ENCODE data around the gene PRSS2.

Gene PRSS2

DNA sequence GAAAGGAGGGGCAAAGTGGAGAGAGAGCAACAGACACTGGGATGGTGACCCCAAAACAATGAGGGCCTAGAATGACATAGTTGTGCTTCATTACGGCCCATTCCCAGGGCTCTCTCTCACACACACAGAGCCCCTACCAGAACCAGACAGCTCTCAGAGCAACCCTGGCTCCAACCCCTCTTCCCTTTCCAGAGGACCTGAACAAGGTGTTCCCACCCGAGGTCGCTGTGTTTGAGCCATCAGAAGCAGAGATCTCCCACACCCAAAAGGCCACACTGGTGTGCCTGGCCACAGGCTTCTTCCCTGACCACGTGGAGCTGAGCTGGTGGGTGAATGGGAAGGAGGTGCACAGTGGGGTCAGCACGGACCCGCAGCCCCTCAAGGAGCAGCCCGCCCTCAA is 20.7 kb downstream of the PRSS2 start:
- no peak overlapping the region for H3K4me3 ChIP-seq (ENCODE audit: low read length)

DNA sequence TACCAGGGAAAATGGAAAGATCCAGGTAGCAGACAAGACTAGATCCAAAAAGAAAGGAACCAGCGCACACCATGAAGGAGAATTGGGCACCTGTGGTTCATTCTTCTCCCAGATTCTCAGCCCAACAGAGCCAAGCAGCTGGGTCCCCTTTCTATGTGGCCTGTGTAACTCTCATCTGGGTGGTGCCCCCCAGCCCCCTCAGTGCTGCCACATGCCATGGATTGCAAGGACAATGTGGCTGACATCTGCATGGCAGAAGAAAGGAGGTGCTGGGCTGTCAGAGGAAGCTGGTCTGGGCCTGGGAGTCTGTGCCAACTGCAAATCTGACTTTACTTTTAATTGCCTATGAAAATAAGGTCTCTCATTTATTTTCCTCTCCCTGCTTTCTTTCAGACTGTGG is 21.4 kb downstream of the PRSS2 start:
- H3K4me3 ChIP-seq (ENCODE audit: low read length): no peak overlapping the region
- no peaks in the 10 kb centered on the region for H3K9me2 ChIP-seq (replicated peaks; ENCODE audit: control insufficient read depth, low read length)
- TF ChIP-seq, protein P1, sequence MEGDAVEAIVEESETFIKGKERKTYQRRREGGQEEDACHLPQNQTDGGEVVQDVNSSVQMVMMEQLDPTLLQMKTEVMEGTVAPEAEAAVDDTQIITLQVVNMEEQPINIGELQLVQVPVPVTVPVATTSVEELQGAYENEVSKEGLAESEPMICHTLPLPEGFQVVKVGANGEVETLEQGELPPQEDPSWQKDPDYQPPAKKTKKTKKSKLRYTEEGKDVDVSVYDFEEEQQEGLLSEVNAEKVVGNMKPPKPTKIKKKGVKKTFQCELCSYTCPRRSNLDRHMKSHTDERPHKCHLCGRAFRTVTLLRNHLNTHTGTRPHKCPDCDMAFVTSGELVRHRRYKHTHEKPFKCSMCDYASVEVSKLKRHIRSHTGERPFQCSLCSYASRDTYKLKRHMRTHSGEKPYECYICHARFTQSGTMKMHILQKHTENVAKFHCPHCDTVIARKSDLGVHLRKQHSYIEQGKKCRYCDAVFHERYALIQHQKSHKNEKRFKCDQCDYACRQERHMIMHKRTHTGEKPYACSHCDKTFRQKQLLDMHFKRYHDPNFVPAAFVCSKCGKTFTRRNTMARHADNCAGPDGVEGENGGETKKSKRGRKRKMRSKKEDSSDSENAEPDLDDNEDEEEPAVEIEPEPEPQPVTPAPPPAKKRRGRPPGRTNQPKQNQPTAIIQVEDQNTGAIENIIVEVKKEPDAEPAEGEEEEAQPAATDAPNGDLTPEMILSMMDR (IDR thresholded peaks at IDR 0.05; ENCODE audit: low read depth, low read length, poor library complexity, severe bottlenecking): no peak
- no peak for TF ChIP-seq EZH2phosphoT487 (IDR thresholded peaks at IDR 0.05; ENCODE audit: borderline replicate concordance, low read length)
- no peaks in the 10 kb centered on the region for H3K9me3 ChIP-seq (ENCODE audit: control insufficient read depth, insufficient read depth, low read length)
- no peaks in the 10 kb centered on the region for H3K27me3 ChIP-seq (ENCODE audit: control insufficient read depth, low read length)
- no peak overlapping the region for H3K4me2 ChIP-seq (ENCODE audit: low read length)
- H3F3A ChIP-seq (ENCODE audit: control insufficient read depth, insufficient read depth): peaks cover 9% of the 10 kb centered on the region; the same call in 1 of the 2 replicates
- H3K79me2 ChIP-seq (ENCODE audit: control insufficient read depth, low read length): peaks cover 20% of the 10 kb centered on the region
- peaks cover 95% of the 10 kb centered on the region for H3K4me1 ChIP-seq (ENCODE audit: control insufficient read depth, low read length)
- H3K27ac ChIP-seq (ENCODE audit: low read depth, low read length): no peak overlapping the region
- peaks cover 2% of the 10 kb centered on the region; the same call in 1 of the 2 replicates for H3K36me3 ChIP-seq (ENCODE audit: control insufficient read depth, low read length)
- no peaks in the 10 kb centered on the region for H4K20me1 ChIP-seq (ENCODE audit: control insufficient read depth, insufficient read depth, low read depth, low read length)

More for the DNA sequence above, 20.7 kb downstream of the PRSS2 start:
- no peaks in the 10 kb centered on the region for H3K9me3 ChIP-seq (ENCODE audit: control insufficient read depth, insufficient read depth, low read length)
- TF ChIP-seq, protein P1 (IDR thresholded peaks at IDR 0.05; ENCODE audit: low read depth, low read length, poor library complexity, severe bottlenecking): no peak
- no peak for TF ChIP-seq EZH2phosphoT487 (IDR thresholded peaks at IDR 0.05; ENCODE audit: borderline replicate concordance, low read length)
- peaks cover 94% of the 10 kb centered on the region for H3K4me1 ChIP-seq (ENCODE audit: control insufficient read depth, low read length)
- H3F3A ChIP-seq (ENCODE audit: control insufficient read depth, insufficient read depth): peaks cover 9% of the 10 kb centered on the region; the same call in 1 of the 2 replicates
- peaks cover 14% of the 10 kb centered on the region for H3K79me2 ChIP-seq (ENCODE audit: control insufficient read depth, low read length)
- no peaks in the 10 kb centered on the region for H3K9me2 ChIP-seq (replicated peaks; ENCODE audit: control insufficient read depth, low read length)
- no peak overlapping the region for H3K27ac ChIP-seq (ENCODE audit: low read depth, low read length)
- H3K36me3 ChIP-seq (ENCODE audit: control insufficient read depth, low read length): no peaks in the 10 kb centered on the region
- no peaks in the 10 kb centered on the region for H3K27me3 ChIP-seq (ENCODE audit: control insufficient read depth, low read length)
- no peak overlapping the region for H3K4me2 ChIP-seq (ENCODE audit: low read length)
- H4K20me1 ChIP-seq (ENCODE audit: control insufficient read depth, insufficient read depth, low read depth, low read length): no peaks in the 10 kb centered on the region

DNA sequence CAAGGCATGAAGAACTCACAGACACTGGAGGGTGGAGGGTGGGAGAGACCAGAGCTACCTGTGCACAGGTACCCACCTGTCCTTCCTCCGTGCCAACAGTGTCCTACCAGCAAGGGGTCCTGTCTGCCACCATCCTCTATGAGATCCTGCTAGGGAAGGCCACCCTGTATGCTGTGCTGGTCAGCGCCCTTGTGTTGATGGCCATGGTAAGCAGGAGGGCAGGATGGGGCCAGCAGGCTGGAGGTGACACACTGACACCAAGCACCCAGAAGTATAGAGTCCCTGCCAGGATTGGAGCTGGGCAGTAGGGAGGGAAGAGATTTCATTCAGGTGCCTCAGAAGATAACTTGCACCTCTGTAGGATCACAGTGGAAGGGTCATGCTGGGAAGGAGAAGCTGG is 21.8 kb downstream of the PRSS2 start:
- Histone ChIP-seq H3K4me1 (ENCODE audit: control insufficient read depth, low read length) (peaks cover 95% of the 10 kb centered on the region), H3K9me3 (ENCODE audit: control insufficient read depth, insufficient read depth, low read length) (no peaks in the 10 kb centered on the region), H3K4me2 (ENCODE audit: low read length) (no peak overlapping the region), H3K79me2 (ENCODE audit: control insufficient read depth, low read length) (peaks cover 25% of the 10 kb centered on the region), H3K27ac (ENCODE audit: low read depth, low read length) (no peak overlapping the region), H3F3A (ENCODE audit: control insufficient read depth, insufficient read depth) (peaks cover 9% of the 10 kb centered on the region; the same call in 1 of the 2 replicates), H4K20me1 (ENCODE audit: control insufficient read depth, insufficient read depth, low read depth, low read length) (no peaks in the 10 kb centered on the region), H3K9me2 (replicated peaks; ENCODE audit: control insufficient read depth, low read length) (no peaks in the 10 kb centered on the region), H3K27me3 (ENCODE audit: control insufficient read depth, low read length) (no peaks in the 10 kb centered on the region), H3K36me3 (ENCODE audit: control insufficient read depth, low read length) (peaks cover 6% of the 10 kb centered on the region), H3K4me3 (ENCODE audit: low read length) (no peak overlapping the region)
- no peak for TF ChIP-seq EZH2phosphoT487 (IDR thresholded peaks at IDR 0.05; ENCODE audit: borderline replicate concordance, low read length)
- TF ChIP-seq, protein P1 (IDR thresholded peaks at IDR 0.05; ENCODE audit: low read depth, low read length, poor library complexity, severe bottlenecking): no peak
